H7 (cell line): Measurements from ENCODE around the gene GPD1. TPM values are rescaled to one million over a fixed set of nuclear protein-coding genes. Genes with fewer than 3 reads are reported as not detected.
"Not testable (repeated sequence)": the region's sequence is repeated elsewhere in the genome, so short reads cannot be mapped to it uniquely, and the experiment has no call there.

Source experiments
- DNase-seq: peaks from one replicate; pipeline ENCODE4 v3.0.0; 2012
- H3K27me3 ChIP-seq: 2 replicates; pipeline ENCODE4 v1.6.0; 2011; ENCODE audit warnings: mild to moderate bottlenecking, low read length; ENCODE audit not compliant: control insufficient read depth, insufficient read depth
- H3K36me3 ChIP-seq: replicated peaks from 2 replicates; pipeline ENCODE4 v1.5.1; 2011; ENCODE audit warnings: low read length; ENCODE audit not compliant: control insufficient read depth, insufficient read depth
- H3K4me3 ChIP-seq: 2 replicates; pipeline ENCODE4 v1.5.1; 2011; ENCODE audit warnings: low read depth, mild to moderate bottlenecking, control low read depth, low read length, moderate library complexity; ENCODE audit not compliant: insufficient read depth
- total RNA-seq: library from RNA; depleted of rRNA; stranded (reverse); fragments of >200 nt; shearing (Covaris generic); gene quantifications from 2 replicates; pipeline ENCODE4 v1.2.3, GENCODE V29; 2014

GPD1 gene
- total RNA-seq, 1 experiment from 2014 or later = not detected

DNA sequence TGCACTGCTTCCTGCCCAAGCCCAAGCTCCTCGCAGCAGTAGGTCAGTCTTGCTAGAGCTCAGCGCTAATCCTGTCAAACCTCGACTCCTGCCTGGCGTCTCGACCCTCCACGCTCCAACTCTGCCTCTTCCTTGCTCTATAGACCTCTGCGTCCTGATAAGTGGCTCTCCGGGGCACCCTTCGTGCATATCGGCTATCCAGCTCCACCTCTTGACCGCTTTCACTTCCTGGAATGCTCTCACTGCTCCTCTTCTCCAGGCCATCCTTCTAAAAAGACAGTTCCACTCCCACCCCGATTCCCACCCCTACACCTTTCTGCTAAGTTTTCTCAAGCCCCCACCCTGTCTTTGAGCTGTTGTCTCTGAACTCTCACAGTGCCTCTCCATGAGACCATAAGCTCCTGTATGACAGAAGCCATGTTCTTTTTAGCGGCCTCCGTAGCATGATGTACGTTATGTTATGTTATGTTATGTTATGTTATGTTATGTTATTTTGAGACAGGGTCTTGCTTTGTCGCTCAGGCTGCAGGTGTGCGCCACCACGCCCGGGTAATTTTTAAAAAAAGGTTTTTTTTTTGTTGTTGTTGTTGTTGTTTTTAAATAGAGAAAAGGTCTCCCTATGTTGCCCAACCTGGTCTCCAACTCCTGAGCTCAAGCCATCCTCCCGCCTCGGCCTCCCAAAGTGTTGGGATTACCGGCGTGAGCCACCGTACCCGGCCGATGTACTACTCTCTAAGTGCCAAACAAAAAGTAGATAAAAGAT is 8.8 kb downstream of the GPD1 start:
- DNase-seq = no peak
- H3K27me3 ChIP-seq = no peaks in the 10 kb centered on the region

DNA sequence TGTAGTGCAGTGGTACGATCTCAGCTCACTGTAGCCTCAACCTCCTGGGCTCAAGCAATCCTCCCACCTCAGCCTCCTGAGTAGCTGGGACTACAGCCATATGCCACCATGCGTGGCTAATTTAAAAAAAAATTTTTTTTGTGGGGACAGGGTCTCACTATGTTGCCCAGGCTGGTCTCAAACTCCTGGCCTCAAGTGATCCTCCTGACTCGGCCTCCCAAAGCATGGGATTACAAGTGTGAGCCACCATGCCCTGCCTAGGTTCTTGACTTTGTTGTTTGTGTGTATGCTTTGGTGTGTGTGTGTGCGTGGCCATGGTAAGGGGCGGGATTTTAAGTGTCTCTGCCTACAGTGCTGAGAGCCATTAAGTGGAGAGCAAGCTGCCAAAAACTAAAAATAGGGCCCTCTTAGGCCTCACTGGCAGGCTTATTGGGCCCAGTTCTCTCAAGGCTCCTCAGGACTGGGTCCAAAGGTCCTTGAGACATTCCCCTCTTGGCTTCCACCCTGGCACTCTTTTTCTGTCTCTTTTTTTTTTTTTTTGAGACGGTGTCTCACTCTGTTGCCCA is 13.3 kb downstream of the GPD1 start:
- no peak for DNase-seq

More for the DNA sequence above, 8.8 kb downstream of the GPD1 start:
- peak overlapping the region; percentile 99 for H3K4me3 ChIP-seq
- H3K36me3 ChIP-seq = no peaks in the 10 kb centered on the region

DNA sequence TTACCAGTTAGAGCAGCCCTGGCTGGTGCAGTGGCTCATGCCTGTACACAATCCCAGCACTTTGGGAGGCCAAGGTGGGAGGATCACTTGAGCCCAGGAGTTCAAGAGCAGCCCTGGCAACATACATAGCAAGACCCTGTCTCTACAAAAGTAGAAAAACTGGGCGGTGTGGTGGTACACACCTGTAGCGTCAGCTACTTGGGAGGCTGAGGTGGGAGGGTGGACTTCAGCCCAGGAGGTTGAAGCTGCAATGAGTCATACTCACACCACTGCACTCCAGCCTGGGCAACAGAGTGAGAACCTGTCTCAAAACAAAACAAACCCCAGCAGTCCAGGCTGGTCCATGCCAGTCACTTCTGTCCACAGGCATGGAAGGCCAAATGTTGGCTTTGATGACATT is 15.6 kb downstream of the GPD1 start:
- no peaks in the 10 kb centered on the region; the same call in none of the 2 replicates for H3K36me3 ChIP-seq
- H3K4me3 ChIP-seq = no peak overlapping the region
- DNase-seq = no peak
- no peaks in the 10 kb centered on the region for H3K27me3 ChIP-seq

More for the DNA sequence above, 13.3 kb downstream of the GPD1 start:
- Histone ChIP-seq H3K27me3 (no peaks in the 10 kb centered on the region), H3K4me3 (no peak overlapping the region), H3K36me3 (no peaks in the 10 kb centered on the region; the same call in 1 of the 2 replicates)

DNA sequence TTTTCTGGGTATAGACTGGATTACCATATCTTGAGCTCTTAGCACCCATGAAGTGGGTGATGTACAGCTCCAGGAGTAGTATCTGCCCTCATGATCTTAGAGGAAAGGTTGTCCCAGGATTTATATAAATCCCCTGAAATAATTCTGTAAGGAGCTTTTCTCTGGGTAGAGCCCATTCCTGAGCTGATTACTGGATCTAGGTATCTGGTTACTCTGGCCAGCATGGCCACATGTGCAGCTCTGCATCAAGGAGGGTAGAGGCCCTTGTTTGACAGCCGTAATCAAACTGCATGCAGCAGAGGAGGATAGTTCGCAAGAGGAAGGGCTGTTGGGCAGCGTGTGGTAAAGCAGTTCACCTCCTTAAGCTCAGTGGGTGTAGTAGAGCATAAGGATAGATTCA is 16.7 kb downstream of the GPD1 start:
- no peak overlapping the region for H3K4me3 ChIP-seq
- no peaks in the 10 kb centered on the region; the same call in none of the 2 replicates for H3K36me3 ChIP-seq
- no peak for DNase-seq
- H3K27me3 ChIP-seq = no peaks in the 10 kb centered on the region

DNA sequence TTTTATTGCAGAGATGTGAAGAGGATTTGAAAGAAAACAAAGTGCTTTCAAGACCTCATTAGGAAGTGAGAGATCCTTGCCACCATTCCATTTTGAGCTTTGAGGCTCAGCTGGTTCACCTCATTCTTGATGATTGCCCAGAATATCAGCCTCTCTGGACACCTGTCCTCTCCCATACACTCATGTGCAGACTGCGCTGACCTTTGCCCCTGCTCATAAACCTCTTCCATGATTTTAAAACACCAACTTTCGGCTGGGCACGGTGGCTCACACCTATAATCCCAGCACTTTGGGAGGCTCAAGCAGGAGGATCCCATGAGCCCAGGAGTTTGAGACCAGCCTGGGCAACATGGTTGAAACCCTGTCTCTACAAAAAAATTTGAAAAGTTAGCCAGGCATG is 17.1 kb downstream of the GPD1 start:
- Histone ChIP-seq H3K36me3 (no peaks in the 10 kb centered on the region; the same call in none of the 2 replicates), H3K4me3 (no peak overlapping the region), H3K27me3 (no peaks in the 10 kb centered on the region)
- DNase-seq = no peak

DNA sequence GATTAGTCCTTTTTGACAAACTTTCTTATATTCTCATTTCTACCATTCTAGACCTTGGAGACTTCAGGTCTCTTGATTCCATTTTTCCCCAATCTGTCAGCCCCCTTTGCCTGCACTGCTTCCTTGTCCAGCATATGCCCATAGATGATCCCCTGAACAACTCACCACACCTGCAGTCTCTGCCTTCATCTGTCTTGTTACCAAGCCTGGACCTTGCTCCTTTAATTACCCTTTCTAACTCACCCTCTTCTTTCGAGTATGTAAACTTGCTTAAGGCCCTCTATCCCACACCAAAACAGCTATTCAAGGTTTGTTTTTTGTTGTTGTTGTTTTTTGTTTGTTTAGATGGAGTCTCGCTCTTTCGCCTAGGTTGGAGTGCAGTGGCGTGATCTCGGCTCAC is 17.8 kb downstream of the GPD1 start:
- H3K36me3 ChIP-seq = no peaks in the 10 kb centered on the region; the same call in none of the 2 replicates
- no peak for DNase-seq
- H3K4me3 ChIP-seq = no peak overlapping the region
- H3K27me3 ChIP-seq = no peaks in the 10 kb centered on the region

DNA sequence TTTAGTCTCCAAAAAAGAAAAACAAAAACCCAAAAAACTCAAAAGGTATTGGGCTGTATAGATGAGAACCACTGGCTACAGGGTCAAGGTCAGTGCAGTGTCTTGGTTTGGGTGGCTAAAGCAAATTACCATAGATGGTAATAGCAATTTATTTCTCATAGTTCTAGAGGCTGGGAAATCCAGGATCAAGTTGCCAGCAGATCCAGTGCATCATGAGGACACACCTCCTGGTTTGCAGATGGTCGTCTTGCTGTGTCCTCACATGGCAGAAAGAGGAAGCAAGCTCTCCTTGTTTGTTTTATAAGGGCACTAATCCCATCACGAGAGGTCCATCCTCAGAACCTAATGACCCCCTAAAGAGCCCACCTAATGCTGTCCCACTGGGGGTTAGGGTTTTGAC is 19.4 kb downstream of the GPD1 start:
- no peak overlapping the region for H3K4me3 ChIP-seq
- DNase-seq = no peak
- H3K36me3 ChIP-seq = no peaks in the 10 kb centered on the region; the same call in none of the 2 replicates
- no peaks in the 10 kb centered on the region for H3K27me3 ChIP-seq

DNA sequence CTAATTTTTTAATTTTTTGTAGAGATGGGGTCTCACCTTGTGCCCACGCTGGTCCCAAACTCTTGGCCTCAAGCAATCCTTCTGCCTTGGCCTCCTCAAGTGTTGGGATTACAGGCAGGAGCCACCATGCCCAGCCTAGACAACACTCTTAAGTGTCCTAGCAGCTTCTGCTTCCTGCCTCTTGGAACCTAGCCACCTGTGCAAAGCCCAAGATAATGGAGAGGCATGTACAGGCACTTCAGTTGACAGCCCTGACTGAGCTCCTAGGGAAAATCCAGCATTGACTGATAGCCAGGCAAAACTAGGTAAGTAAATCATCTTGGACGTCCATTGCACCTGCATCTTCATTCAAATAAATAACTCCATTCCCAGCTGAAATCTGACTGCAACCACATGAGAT is 23.7 kb downstream of the GPD1 start:
- DNase-seq = no peak
- H3K4me3 ChIP-seq = no peak overlapping the region
- peaks cover 16% of the 10 kb centered on the region for H3K36me3 ChIP-seq
- H3K27me3 ChIP-seq = no peaks in the 10 kb centered on the region

DNA sequence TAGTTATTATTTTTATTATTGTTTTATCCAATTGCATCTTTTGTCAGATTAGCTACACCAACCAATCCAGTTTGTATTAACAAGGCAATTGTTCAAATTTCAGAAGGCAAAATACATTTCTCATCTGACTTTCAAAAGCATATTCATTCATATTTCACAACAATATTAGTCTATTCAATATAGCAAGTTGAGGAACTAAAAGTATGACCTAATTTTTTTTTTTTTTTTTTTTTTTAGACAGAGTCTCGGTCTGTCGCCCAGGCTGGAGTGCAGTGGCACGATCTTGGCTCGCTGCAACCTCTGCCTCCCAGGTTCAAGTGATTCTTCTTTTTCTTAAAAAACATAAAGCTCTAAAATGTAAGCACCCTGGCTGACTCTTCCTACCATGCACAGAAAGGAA is 25.5 kb downstream of the GPD1 start:
- H3K4me3 ChIP-seq = no peak overlapping the region
- H3K27me3 ChIP-seq = no peaks in the 10 kb centered on the region
- no peak for DNase-seq
- H3K36me3 ChIP-seq = peaks cover 26% of the 10 kb centered on the region

DNA sequence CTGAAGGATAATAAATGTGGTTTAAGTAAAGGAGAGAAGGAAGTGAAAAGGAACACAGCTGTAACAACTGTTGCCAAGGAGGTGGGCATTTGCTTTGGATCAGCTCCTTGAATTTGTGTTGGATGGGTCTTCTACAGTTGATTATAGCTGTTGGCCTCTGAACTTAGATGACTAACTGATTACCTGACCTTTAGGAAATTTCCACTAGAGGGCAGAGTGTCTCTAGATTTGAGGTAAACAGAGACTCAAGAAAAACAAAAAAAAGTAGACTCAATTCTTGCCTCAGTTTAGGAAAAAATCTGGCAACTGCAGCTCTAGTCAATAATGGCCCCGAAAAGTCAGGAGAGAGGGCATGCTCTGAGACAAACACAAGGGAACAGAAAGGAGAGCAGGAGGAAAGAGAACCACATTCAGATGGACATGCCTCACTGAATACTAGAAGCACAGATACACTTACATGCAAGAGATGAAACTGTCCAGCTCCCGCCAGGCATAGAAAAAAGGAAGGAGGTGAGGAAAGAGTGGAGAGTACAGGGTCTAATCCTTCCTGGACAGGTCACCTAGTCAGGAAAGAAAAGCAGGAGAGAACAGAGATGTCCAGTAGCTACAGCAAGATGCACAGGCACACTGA is 28.8 kb downstream of the GPD1 start:
- peaks cover 40% of the 10 kb centered on the region for H3K36me3 ChIP-seq

DNA sequence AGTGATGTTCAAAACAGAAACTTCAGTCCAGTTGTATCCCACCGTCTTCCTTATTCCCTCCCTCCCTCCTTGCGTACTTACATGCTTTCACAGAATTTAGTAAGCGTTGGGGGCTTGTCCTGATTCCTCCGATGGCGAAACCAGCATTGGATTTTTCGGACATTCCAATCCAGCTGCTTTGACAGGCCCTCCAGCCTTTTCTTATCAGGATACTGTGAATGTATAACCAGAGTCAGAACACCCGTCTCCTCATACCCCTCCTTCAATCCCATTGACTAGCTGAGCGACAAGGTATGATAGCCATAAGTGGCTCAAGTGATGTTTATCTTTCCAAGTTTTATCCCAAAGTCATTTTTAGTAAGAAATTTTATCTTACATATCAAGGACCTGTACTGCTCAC is 39.2 kb downstream of the GPD1 start:
- Histone ChIP-seq H3K4me3 (no peak overlapping the region), H3K27me3 (no peaks in the 10 kb centered on the region), H3K36me3 (peaks cover 8% of the 10 kb centered on the region)
- no peak for DNase-seq

More for the DNA sequence above, 28.8 kb downstream of the GPD1 start:
- Histone ChIP-seq H3K4me3 (no peak overlapping the region), H3K27me3 (no peaks in the 10 kb centered on the region)
- DNase-seq = peak; percentile 47

DNA sequence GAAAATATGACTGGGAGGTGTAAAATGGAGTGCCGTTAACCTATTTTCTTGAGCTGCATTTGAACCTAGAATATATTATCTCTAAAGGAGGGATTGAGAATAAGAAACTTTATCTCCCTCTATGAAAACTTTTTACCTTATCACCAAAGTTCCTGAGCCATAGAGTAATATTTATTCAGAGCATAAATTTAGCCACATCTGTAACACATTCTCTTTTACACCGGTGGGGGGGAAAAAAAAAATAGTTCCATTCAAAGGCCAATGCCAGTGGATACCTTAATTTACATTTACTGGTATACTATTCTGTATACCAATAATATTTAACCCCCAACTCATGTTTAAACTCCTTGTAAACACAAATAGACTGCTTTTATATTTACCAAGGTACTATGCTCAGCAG is 41.6 kb downstream of the GPD1 start:
- no peaks in the 10 kb centered on the region for H3K27me3 ChIP-seq
- no peak for DNase-seq
- peaks cover 3% of the 10 kb centered on the region for H3K36me3 ChIP-seq
- no peak overlapping the region for H3K4me3 ChIP-seq

DNA sequence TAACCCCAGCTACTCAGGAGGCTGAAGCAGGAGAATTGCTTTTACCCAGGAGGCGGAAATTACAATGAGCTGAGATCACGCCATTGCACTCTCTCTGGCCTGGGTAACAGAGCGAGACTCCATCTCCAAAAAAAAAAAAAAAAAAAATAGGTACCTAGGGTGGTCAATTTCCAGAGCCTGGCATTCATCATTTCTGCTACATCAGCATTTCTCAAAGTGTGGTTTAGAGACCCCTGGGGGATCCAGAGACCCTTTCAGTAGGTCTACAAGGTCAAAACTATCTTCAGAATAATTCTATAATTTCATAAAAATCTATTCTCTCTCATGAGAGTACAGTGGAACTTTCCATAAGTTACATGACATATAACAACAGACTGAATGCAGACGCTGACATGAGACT is 43.5 kb downstream of the GPD1 start:
- Histone ChIP-seq H3K27me3 (no peaks in the 10 kb centered on the region), H3K4me3 (no peak overlapping the region), H3K36me3 (no peaks in the 10 kb centered on the region; the same call in 1 of the 2 replicates)
- DNase-seq = no peak

DNA sequence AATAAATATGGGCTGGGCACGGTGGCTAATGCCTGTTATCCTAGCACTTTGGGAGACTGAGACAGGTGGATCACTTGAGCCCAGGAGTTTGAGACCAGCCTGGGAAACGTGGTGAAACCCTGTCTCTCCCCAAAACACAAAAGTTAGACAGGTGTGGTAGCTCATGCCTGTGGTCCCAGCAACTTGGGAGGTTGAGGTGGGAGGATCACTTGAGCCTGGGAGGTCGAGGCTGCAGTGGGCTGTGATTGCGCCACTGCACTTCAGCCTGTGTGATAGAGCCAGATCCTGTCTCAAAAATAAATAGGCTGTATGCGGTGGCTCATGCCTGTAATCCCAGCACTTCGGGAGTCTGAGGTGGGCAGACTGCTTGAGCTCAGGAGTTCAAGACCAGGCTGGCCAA is 44.2 kb downstream of the GPD1 start:
- H3K36me3 ChIP-seq, H3K4me3 ChIP-seq, DNase-seq, H3K27me3 ChIP-seq: not testable (repeated sequence)

DNA sequence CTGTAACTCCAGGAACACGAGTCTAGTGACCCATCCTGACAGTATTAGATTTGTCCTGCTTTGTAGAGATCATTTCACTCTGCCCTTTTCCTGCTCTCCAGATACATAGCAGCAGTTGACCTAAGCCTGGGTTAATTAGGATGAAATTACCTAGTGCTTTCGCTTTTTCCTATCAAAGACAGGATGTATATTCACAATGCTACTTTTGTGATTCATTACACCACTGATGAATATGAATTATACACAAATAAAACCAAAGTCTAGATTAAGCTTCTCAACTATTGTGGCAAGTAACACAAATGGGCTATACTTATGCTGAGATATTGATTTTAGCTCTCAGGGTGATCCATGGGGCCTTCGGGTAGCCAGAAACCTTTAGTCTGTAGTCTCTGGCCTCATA is 45.5 kb downstream of the GPD1 start:
- H3K27me3 ChIP-seq = no peaks in the 10 kb centered on the region
- H3K36me3 ChIP-seq = no peaks in the 10 kb centered on the region; the same call in 1 of the 2 replicates
- no peak overlapping the region for H3K4me3 ChIP-seq
- DNase-seq = no peak
